Colon (tissue), 2 donors: Measurements from ENCODE around the gene PROSER3.
A peak's percentile ranks its signal among the peaks of the same experiment; 100 is the strongest.

Experiments
- FAIRE-seq: peaks from 2 replicates; lab custom pipeline; 2012; peaks lifted over from hg19 to GRCh38; lab: Jason Lieb, UNC
- donor health status: control.
- donor health status: control.

The PROSER3 gene

GRCh38 chr19:35739275-35740107 lies 18.5 kb upstream of the PROSER3 start:
- no peak for FAIRE-seq

GRCh38 chr19:35740108-35740422 lies 17.9 kb upstream of the PROSER3 start:
- no peak for FAIRE-seq

- no peak for FAIRE-seq
Measured at GRCh38 chr19:35740423-35741202, 17.4 kb upstream of the PROSER3 start.

GRCh38 chr19:35741203-35741515 lies 16.8 kb upstream of the PROSER3 start:
- FAIRE-seq: no peak

- FAIRE-seq: no peak
Measured at GRCh38 chr19:35742121-35742724, 15.8 kb upstream of the PROSER3 start, which contains the start of gene IGFLR1. Gene IGFLR1, minus strand, starts transcription at chr19:35742452. Its CDS starts 1,272 bp downstream, at chr19:35741180.

GRCh38 chr19:35743640-35744429 lies 14.1 kb upstream of the PROSER3 start:
- FAIRE-seq: no peak

- FAIRE-seq: no peak
Measured at GRCh38 chr19:35744430-35745327, 13.3 kb upstream of the PROSER3 start.

GRCh38 chr19:35745328-35746086 lies 12.5 kb upstream of the PROSER3 start, which contains the start of the genes PSENEN and U2AF1L4:
Gene PSENEN, plus strand, starts transcription at chr19:35745651. Its CDS starts 280 bp downstream, at chr19:35745931.
Gene U2AF1L4, minus strand, starts transcription at chr19:35745418. Its CDS starts 27 bp downstream, at chr19:35745391.
- peak; percentile 36 for FAIRE-seq

GRCh38 chr19:35746087-35746462 lies 11.9 kb upstream of the PROSER3 start:
- no peak for FAIRE-seq

GRCh38 chr19:35746531-35746930 lies 11.4 kb upstream of the PROSER3 start:
- FAIRE-seq: no peak

GRCh38 chr19:35748106-35749020 lies 9.6 kb upstream of the PROSER3 start, which contains the start of gene LIN37:
Gene LIN37, plus strand, starts transcription at chr19:35748576. Its CDS starts 149 bp downstream, at chr19:35748725.
- FAIRE-seq: peak; percentile 87

GRCh38 chr19:35750167-35750566 lies 7.8 kb upstream of the PROSER3 start:
- FAIRE-seq: no peak

GRCh38 chr19:35751839-35752745 lies 5.9 kb upstream of the PROSER3 start:
- no peak for FAIRE-seq

GRCh38 chr19:35752746-35753350 lies 5.1 kb upstream of the PROSER3 start:
- no peak for FAIRE-seq

- FAIRE-seq: no peak
Measured at GRCh38 chr19:35753634-35754369, 4.2 kb upstream of the PROSER3 start.

- FAIRE-seq: no peak
Measured at GRCh38 chr19:35754370-35755130, 3.4 kb upstream of the PROSER3 start.
